Suppressor macrophage (primary cell): ENCODE data around the gene CMTM4.
"Not testable (repeated sequence)": the region's sequence is repeated elsewhere in the genome, so short reads cannot be mapped to it uniquely, and the experiment has no call there.

Experiments
- DNase-seq, 4 experiments: peaks; one replicate each; pipeline ENCODE4 v3.0.0-alpha.2; 2020 to 2022

The CMTM4 gene

DNA sequence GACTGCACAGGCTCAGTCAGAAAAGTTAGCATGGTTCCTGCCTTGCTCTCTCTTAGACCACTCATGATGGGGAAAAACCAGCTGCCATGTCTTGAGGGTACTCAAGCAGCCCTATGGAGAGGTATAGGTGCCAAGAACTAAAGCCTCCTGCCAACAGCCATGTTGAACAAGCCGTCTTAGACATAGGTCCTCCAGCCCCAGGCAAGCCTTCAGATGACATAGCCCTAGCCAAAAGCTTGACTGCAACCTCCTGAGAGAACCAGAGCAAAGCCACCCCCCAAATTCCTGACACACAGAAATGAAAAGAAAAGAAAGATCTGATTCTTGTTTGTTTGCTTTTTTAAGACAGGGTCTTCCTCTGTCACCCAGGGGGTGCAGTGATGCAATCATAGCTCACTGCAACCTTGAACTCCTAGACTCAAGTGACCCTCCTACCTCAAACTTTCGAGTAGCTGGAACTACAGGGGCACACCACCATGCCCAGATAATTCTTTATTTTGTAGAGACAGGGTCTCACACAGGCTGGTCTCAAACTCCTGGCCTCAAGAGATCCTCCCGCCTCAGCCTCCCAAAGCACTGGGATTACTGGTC, 55.7 kb downstream of the CMTM4 start:
- no peak for DNase-seq

DNA sequence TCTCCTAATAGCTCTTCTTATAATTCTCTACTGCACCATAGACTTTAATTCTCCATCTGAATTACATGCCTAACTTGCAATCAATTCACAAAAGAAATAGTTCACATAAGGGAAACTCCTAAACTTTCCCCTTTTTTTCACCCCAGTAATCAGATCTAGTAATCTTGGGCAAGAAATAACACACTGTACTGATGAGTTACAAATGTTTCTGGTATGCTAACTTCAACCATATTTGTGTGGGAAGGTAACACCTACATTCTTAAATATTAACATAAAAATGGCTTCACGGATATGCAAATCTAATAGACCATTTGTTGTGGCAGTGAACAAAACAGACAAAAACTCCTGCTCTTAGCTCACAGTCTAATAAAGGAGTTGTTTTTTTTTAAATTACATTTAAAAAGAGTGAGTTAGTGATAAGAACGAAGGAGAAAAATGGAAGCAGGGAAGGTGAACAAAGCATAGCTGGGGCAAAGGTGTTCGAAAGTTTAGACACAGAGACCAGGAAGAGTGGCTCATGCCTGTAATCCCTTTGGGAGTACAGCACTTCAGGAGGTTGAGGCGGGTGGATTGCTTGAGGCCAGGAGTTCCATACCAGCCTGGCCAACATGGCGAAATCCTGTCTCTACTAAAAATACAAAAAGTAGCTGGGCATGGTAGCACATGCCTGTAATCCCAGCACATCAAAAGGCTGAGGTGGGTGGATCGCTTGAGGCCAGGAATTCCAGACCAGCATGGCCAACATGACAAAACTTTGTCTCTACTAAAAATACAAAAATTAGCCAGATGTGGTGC, 57.3 kb downstream of the CMTM4 start:
- DNase-seq, result no peak

DNA sequence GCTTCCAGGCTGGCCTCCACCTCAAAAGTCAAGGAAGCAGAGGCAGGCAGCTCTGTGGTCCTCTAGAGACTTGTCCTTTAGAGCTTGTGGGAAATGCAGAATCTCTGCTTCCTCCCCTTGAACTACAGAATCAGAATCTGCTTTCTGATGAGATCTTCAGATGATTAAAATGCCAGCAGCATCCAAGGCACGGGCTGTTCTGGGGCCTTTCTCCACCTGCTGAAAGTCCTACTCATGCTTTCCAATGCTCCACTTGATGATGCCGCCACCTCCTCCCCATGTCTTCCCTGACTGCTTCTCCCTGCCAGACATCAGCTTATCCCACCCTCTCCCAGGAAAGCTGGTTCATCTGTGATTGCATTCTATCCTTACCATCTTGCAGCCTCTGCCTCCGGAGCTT, 58.7 kb downstream of the CMTM4 start:
- no peak for DNase-seq

DNA sequence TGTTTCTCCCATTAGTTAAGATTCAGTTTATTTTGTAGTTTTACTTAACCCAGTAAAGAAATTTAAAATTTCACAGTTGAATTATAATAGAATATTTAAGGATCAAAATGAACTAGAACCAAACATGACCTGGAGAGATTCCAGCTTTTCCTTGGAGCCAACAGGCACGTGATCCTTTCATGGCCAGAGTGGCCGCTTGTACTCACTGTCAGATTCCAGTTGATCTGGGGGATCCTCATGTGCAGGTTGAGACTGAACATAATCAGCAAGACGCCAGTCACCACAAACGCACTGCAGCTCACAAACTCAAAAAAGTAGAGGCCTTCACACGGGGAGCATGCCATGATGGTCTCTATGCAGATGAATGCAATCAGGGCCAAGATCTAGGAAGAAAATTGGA, 60.3 kb downstream of the CMTM4 start:
- DNase-seq, result no peak

DNA sequence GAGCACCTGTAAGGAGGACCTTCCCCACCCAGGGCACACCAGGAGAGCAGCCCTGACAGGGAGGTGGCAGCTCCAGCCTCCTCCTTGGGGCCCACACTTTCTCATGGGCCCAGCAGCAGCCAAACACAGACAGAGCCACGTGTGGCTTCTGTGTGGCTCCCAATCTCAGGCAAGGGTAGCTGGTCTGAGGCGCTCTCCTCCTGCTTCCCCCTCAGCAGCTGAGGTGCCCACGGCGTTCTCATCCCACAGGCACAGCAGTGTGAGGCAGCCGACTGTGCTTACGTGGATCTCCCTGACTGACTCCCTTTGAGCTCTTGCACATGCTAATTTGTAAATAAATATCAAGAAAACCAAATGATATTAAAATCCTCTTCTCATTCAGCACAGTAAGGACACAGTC, 61.1 kb downstream of the CMTM4 start:
- no peak for DNase-seq

DNA sequence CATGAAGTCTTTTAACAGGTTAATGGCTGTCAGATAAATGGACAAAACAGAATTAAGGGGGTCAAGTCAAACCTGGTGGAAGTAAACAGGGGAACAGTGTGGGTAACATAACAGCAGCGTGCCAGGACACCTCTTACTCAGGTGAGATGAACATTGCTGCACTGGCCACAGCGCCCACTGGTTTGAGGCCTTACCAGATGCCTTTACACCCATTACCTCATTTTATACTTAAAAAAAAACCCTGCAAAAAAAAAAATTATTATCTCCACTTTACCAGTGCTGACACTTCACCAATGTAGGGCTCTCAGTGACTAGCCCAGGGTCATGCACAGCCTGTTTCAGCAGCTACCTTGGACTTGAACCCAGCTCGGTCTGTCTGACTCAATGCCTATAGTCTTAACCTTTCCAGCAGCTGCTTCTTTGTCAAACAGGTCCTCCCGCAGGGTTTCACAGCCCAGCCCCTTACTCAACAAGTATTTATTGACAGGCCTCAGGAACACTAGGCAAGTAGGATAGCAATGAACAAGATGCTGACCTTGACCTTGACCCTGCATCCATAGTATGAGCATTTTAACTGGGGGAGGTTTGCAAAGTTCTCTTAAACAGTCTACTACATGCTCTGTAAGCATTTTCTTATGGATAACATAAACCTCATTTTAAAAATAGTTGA, 61.9 kb downstream of the CMTM4 start:
- no peak for DNase-seq

DNA sequence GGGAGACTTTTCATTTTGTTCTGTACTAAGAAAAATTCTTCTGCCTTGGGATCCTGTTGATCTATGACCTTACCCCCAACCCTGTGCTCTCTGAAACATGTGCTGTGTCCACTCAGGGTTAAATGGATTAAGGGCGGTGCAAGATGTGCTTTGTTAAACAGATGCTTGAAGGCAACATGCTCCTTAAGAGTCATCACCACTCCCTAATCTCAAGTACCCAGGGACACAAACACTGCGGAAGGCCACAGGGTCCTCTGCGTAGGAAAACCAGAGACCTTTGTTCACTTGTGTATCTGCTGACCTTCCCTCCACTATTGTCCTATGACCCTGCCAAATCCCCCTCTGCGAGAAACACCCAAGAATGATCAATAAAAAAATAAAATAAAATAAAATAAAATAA, 65.0 kb downstream of the CMTM4 start:
- not testable (repeated sequence) for DNase-seq

DNA sequence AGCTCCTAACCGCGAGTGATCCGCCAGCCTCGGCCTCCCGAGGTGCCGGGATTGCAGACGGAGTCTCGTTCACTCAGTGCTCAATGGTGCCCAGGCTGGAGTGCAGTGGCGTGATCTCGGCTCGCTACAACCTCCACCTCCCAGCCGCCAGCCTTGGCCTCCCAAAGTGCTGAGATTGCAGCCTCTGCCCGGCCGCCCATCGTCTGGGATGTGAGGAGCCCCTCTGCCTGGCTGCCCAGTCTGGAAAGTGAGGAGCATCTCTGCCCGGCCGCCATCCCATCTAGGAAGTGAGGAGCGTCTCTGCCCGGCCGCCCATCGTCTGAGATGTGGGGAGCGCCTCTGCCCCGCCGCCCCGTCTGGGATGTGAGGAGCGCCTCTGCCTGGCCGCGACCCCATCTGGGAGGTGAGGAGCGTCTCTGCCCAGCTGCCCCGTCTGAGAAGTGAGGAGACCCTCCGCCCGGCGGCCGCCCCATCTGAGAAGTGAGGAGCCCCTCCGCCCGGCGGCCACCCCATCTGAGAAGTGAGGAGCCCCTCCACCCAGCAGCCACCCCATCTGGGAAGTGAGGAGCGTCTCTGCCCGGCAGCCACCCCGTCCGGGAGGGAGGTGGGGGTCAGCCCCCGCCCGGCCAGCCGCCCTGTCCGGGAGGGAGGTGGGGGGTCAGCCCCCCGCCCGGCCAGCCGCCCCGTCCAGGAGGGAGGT, 65.8 kb downstream of the CMTM4 start:
- DNase-seq, result not testable (repeated sequence)

DNA sequence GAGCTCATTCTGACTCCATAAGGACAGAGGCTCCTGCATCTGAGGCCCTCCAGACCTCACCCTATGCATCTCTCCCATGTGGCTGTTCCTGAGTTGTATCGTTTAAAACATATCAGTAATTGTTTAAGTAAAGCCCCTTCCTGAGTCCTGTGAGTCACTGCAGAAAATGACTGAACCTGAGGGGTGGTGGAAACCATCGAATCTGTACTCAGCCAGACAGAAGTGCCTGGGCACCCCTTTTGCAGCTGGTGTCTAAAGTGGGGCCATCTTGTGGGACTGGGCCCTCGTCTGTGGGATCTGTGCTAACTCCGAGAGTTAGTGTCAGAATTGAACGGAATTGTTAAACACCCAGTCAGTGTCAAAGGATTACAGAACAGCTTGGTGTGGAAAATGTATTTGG, 66.7 kb downstream of the CMTM4 start:
- no peak for DNase-seq

DNA sequence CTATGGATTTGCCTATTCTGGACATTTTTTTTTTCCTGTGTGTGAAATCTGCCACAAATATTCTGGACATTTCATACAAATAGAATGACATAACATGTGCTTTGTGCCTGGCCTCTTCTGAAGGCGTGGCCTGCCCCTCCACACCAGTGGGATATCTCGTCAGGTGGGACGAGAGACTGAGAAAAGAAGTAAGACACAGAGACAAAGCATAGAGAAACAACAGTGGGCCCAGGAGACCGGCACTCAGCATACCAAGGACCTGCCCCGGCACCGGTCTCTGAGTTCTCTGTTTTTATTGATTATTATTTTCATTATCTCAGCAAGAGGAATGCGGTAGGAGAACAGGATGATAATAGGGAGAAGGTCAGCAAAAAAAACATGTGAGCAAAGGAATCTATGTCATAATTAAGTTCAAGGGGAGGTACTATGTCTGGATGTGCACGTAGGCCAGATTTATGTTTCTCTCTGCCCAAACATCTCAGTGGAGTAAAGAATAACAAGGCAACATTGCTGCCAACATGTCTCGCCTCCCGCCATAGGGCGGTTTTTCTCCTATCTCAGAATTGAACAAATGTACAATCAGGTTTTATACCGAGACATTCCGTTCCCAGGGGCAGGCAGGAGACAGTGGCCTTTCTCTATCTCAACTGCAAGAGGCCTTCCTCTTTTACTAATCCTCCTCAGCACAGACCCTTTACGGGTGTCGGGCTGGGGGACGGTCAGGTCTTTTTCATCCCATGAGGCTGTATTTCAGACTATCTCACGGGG, 68.7 kb downstream of the CMTM4 start:
- not testable (repeated sequence) for DNase-seq

DNA sequence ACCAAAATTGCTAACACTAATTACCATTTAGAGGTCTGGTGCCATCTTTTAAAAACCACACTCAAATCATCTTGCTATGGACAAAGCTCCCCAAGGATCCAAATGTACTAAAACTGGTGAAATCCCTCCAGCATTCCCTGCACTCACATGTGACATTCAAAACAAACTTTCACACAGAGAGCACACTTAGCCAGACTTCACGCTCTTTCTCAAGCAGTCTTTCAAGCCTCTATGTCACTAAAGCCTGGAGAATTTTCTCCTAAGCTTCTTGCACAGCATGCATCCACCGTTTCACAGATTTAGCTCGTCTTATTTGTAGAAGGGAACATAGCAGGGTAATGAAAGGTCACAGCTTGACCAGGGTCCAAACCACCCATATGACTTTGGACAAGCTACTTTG, 72.8 kb downstream of the CMTM4 start:
- no peak for DNase-seq

DNA sequence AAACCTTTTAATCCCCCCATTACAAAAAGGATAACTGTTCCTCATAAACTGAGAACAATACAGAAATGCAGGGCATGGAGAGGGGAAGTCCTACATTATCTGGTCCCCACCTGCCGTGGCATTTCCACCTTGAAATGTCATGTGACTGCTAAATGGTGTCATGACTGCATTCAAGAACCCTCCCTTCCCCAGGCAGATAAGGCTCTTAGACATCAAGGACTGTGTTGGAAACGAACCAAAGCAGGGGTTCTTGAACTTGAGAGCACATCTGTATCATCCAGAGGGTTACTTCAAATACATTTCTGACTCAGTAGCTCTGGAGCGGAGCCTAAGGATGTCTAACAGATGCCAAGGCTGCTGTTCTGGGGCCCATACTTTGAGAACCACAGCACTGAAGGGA, 73.7 kb downstream of the CMTM4 start:
- no peak for DNase-seq

DNA sequence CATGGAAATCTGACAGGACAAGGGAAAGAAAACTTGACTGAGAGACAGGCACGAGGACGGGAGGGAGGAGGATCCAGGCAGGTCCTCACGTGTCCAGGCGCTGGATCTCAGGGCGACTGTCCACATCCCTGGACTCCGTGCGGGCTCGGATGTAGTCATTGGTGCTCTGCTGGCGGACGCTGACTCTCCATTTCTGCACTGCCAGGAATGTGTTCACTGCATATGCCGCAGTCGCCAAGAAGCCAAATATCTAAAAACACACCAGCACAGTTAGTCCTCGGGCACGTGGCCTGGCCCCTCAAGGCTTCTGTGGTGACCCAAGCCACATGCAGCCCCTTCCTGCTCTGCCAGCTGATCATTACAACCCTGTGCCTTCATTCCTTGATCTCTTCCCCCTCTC, 74.6 kb downstream of the CMTM4 start:
- no peak for DNase-seq

DNA sequence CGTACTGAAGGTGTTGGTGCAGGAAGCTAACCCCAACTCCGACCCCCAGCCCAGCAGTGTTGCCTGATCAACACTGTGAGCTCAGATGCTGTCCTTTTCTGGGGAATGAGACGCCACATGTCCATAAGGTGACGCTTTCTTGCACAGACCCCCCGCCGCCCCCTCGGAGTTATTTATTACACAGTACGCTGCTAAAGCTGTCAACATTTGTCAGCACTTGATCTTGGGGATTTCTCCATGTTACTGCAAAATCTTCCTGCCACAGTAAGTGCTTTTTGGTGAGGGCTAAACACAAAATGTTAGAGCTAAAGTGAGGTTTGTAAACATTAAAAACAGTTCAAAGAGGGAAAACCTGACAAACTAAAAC, 76.1 kb downstream of the CMTM4 start:
- no peak for DNase-seq

DNA sequence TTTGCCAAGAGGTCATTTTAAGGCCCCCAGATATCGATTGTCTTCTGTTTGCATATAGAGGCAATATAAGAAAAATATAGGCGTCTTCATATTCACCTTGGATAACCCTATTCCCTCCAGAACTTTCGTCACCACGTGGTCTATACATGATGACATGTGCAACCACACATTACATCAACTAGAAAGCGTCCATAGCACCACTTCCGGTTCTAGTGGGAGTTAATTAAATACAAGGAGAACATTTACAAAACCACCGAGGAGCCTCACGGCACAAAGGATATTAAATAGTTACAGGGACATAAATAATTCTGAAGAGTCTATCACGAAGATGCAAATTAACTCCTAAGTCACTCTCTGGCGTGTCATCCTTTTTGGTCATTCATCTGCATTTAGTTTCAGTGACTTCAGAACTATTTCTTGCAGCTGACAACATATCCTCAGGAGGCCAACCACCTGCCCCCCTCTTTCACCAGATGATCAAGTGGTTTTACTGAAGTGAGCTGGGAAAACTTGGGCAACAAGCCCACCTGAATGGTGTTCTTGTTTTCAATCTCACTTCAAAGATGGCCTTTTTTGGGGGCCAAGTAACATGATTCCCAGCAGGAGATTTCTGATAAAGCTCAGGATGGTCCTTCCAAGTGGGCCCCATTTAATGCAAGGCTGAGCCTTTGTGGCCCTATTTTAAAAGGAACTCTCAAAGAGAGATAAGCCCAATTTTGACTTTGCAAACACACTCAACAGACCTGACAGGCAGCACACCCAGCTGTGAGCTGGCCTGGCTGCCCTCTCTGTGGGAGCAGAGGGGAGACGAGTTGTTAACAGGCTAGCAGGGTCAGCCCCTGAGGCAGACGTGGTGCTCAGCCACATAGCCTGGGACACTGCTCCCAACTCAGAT, 76.8 kb downstream of the CMTM4 start:
- peak in 3 of 4 experiments; percentile 22 to 53 (median 46) for DNase-seq

DNA sequence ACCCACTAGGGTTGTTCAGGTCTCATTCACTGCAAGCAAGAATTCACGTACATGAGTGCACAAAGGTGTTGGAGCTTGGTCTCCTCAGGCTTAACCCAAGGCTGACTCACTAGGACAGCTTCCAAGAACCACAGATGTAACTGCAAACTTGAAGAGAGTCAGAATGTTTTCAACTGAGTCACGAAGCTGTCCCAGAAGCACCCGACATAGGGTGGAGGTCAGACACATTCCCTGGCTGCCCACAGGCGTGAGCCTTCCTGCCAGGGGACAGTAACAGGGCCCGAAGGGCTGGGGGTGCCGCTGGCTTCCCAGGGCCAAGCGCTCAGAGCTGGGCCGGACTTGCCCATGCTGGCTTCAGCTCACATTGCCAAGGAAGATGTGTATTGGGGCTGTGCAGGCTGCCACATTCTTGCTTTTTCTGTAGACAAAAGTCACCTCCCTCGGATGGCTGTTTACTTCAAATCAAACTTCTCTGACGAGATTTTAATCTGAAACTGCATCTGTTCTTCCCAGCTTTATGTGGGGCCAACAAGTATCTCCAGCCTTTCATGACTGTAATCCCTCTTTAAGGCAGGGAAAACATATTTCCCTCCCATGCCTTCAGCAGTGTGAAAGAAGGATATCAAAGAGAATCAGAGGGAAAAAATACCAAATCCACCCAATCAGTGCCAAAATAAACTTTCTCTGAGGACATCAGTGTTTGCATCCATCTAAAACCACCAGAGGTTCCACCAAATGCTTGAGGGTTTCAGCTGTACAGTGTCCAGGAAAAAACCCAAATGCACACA, 77.8 kb downstream of the CMTM4 start:
- no peak for DNase-seq

DNA sequence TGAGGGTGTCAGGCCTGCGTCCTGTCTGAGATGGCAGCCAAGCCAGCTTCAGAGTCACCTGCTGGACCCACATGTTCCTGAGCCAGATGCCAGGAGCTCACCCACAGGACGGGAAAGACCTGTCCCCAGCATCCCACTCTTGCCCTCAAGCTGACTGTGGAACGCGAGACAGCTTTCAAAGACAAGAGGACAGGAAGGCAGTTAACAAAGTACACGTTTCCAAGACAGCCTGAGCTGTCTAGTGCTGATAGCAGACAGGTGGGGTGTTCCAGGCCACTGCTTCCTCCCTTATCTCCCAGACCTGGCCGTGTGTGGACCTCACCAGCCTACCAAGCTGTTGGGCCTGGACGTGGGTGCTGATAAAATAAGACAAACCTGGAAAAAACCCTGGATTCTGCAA, 78.8 kb downstream of the CMTM4 start:
- DNase-seq, result no peak

DNA sequence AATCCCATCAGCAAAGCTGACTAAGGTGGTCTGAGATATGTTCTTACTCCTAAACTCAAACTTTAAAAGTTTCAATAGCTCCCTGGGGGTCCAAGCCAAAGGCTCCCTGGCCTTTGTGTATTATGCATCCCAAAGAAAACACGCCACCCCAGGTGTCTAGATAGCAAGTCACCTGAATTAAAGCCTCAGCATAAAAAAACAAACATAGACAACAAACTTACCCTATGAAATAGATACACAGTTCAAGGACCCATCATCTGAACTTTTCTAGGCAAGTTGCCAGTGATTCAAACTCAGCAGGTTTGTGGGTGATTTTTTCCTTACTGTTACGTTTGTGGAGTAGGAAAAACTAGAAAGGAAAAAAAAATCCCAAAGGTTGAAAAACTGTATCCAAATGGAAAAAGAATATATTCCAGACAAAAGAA, 79.5 kb downstream of the CMTM4 start:
- no peak for DNase-seq

DNA sequence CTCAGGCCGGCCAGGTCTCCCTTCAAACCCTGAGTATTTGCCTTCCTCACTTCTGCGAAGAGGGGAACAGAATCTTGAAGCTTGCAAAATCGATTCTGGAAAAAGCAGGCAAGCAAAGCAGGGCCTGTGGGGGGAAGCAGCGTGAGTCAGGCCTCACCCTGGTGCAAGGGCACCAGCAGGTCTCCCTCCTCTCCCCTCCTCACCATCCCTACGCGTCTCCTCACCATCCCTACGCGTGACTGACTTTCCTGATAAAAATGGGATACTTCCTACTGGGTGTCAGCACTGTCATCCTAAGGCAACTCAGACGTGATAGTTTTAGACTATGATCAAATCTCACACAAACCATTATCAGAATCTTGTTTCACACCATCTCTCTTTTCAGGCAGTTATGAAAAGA, 80.0 kb downstream of the CMTM4 start:
- DNase-seq, result peak in 3 of 4 experiments; percentile 19 to 40 (median 39)

DNA sequence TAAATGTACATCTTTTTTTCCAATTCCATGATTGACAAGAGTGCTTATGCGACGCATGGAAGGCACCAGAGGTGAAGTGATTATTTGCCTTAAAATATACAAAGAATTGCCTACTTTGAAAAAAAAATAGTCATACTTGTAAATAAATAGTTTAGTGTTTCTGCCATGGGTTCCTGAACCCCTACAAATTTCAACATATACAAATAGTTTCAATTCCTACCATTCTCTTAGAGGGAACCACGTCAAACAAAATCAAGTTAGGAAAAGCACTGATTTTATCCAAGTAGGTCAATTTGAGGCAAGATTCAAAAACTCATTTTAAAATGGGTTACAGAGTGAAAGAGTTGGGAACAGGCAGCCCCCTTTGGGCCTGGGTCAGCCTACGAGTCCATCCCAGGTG, 80.4 kb downstream of the CMTM4 start:
- no peak for DNase-seq
